Stimulated activated CD4-positive, alpha-beta T cell treated with anti-CD3 and anti-CD28 coated beads, Interleukin-4, amount 100 ng/mL, for 1 hour (primary cell): ENCODE data around the gene HIC1.

Source experiments
- DNase-seq: peaks from one replicate; pipeline ENCODE4 v3.0.0-alpha.2; 2020

HIC1 gene

GRCh38 chr17:2047590-2047989, 7.3 kb upstream of the HIC1 start:
- no peak for DNase-seq

DNA sequence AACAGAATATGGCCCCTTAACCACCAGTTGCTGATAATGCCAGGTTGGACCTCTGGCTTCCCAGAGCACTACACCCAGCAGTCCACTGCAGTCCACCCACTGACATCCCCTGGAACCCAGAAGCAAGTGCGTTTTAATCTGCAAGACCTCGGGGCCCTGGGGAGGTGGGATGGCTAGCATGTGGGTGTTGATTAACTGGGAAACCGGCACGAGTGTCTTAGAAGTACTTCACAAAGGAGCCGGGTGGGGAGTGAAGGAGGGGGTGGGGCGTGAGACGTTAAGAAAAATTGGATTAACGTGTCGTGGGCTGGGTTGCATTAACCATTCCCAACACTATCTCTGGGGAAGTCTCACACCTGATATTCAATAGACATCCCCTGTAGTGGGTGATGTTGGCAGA, 6.1 kb upstream of the HIC1 start:
- DNase-seq: no peak

- DNase-seq: peak; percentile 91
Measured at GRCh38 chr17:2049333-2050299, 5.3 kb upstream of the HIC1 start.

GRCh38 chr17:2050300-2051060, 4.4 kb upstream of the HIC1 start:
- DNase-seq: peak; percentile 76

DNA sequence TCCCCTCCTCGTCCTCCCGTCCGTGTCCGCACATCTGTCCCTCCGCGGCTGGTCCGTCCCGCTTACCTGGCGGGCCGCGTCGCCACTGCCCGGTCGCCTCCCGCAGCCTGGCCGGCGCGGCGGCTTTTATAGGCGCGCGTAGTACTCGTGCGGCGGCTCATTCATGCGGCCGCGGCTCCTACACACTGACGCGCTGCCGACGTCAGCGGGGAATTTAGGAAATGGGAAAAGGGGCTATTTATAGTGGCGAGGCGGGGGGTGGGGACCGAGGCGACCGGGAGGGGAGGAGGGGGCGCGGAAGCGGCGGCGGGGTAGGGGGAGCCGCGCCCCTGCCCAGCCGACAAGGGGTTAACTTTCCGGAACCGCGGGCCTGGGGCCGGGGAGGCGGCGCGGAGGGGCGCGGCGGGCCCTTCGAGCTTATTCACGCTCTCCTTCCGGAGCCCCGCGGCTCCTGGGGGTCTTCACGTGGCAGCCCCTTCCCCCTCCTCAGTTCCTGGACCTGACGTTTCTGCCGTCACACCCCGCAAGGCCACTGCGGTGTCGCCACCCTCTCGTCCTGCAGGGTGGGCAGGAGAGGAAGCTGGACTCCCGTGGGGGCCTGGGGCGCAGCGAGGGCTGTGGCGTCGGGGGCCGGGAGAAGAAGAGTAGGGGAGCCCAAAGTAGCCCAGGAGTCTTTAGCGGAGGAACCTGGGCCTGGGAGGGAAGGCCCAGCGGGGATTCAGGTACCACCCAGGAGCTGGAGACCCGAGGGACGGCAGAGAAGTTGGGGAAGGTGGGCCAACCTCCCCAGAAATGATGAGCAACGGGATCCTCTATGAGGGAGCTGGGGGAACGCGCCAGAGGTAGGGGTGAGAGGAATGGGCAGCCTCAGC, 3.6 kb upstream of the HIC1 start:
- no peak for DNase-seq

- DNase-seq: no peak
Measured at GRCh38 chr17:2051933-2052559, 2.9 kb upstream of the HIC1 start.

GRCh38 chr17:2053380-2054261, 1.3 kb upstream of the HIC1 start:
- DNase-seq: peak; percentile 82

- DNase-seq: no peak
Measured at GRCh38 chr17:2054262-2054511, 716 bp upstream of the HIC1 start.

DNA sequence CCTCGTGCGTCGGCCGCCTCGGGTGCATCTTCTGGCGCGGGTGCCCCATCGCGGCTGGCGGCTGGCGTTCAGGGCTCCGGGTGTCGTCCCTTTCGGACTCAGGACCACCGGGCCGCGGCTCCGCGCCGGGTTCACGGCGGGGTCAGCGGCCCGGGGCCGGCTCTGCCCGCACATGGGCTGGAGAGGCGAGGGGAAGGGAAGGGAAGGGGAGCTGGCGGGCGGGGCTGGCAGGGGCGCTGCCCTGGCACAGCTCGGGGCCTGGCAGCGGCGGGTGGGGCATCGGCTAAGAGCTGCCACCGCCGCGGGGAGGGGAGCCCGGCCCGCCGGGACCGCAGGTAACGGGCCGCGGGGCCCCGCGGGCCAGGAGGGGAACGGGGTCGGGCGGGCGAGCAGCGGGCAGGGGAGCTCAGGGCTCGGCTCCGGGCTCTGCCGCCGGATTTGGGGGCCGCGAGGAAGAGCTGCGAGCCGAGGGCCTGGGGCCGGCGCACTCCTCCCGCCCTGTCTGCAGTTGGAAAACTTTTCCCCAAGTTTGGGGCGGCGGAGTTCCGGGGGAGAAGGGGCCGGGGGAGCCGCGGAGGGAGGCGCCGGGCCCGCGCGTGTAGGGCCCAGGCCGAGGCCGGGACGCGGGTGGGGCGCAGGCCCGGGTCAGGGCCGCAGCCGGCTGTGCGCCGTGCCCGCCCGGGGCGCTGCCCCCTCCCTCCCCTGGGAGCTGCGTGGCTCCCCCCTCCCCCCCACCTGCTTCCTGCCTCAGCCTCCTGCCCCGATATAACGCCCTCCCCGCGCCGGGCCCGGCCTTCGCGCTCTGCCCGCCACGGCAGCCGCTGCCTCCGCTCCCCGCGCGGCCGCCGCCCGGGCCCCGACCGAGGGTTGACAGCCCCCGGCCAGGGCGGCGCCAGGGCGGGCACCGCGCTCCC, 646 bp downstream of the HIC1 start:
- peak; percentile 55 for DNase-seq

DNA sequence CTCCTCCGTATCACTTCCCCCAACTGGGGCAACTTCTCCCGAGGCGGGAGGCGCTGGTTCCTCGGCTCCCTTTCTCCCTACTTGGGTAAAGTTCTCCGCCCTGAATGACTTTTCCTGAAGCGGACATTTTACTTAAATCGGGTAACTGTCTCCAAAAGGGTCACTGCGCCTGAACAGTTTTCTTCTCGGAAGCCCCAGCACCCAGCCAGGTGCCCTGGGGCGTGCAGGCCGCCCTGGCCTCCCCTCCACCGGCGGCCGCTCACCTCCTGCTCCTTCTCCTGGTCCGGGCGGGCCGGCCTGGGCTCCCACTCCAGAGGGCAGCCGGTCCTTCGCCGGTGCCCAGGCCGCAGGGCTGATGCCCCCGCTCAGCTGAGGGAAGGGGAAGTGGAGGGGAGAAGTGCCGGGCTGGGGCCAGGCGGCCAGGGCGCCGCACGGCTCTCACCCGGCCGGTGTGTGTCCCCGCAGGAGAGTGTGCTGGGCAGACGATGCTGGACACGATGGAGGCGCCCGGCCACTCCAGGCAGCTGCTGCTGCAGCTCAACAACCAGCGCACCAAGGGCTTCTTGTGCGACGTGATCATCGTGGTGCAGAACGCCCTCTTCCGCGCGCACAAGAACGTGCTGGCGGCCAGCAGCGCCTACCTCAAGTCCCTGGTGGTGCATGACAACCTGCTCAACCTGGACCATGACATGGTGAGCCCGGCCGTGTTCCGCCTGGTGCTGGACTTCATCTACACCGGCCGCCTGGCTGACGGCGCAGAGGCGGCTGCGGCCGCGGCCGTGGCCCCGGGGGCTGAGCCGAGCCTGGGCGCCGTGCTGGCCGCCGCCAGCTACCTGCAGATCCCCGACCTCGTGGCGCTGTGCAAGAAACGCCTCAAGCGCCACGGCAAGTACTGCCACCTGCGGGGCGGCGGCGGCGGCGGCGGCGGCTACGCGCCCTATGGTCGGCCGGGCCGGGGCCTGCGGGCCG, 1.6 kb downstream of the HIC1 start:
- DNase-seq: peak; percentile 56

DNA sequence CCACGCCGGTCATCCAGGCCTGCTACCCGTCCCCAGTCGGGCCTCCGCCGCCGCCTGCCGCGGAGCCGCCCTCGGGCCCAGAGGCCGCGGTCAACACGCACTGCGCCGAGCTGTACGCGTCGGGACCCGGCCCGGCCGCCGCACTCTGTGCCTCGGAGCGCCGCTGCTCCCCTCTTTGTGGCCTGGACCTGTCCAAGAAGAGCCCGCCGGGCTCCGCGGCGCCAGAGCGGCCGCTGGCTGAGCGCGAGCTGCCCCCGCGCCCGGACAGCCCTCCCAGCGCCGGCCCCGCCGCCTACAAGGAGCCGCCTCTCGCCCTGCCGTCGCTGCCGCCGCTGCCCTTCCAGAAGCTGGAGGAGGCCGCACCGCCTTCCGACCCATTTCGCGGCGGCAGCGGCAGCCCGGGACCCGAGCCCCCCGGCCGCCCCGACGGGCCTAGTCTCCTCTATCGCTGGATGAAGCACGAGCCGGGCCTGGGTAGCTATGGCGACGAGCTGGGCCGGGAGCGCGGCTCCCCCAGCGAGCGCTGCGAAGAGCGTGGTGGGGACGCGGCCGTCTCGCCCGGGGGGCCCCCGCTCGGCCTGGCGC, 2.4 kb downstream of the HIC1 start:
- no peak for DNase-seq

- no peak for DNase-seq
Measured at GRCh38 chr17:2057760-2058585, 3.1 kb downstream of the HIC1 start.

GRCh38 chr17:2058586-2059546, 4.0 kb downstream of the HIC1 start:
- peak; percentile 71 for DNase-seq

DNA sequence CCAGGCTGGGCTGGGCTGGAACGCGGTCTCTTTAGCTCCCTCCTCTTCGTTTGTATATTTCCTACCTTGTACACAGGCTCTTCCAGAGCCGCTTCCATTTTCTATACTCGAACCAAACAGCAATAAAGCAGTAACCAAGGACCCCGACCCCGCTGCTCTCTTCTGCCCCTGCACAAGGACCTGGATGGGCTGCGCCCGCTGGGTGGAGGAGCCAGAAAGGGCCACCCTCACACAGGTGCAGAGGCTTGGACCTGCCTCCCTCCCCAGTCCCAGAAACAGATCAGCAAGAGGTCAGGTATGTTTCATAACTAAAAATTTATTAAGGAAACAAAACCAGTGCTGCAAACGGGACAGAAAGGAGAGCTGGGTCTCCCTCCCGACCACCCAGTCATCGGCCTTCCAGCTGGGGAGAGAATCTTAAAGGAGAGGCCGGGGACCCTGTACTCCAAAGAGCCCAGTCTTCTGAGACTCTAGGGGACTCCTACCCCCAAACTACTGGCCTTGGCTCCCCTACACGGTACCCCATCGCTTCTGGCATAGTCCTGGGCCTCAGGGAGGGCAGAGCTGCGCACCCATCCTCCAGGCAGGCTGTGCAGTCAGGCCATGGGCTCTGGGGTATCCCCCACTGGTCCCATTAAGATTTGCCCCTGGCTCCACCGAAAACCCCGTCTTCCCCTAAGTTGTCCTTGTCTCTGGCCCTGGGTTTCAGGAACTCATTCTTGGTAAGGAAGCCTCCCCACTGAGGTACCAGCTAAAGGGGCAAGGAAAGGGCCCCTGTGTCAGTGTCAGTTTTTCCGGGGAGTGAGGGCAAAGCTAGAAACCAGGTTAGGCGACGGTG, 4.9 kb downstream of the HIC1 start:
- DNase-seq: no peak

DNA sequence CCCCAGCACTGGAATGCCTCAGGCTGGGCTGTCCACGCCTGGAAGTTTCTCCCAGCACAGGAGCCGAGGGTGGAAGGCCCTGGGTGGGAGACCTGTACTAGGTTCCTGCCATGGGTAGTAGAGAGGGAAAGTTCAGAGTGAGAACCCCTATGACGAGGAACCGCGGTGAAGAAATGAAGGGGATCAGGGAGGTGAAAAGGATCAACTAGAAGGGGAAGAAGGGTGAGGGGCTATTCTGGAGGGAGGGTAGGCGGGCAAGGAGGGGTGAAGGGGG, 5.4 kb downstream of the HIC1 start:
- no peak for DNase-seq
